HL-60/S4 treated with phorbol 12-myristate 13-acetate at 8.2 ng/mL for 4 days and 3 days (cell line): ENCODE measurements around the gene OR4F17.
"Not testable (repeated sequence)": the region's sequence is repeated elsewhere in the genome, so short reads cannot be mapped to it uniquely, and the experiment has no call there.

Source experiments
- in situ Hi-C: fragments of 300-500 bp; cut with MboI; formaldehyde crosslinking; loops from 2 replicates; pipeline ENCODE4 v1.15.0; 2022; ENCODE audit warnings: low sequenced_read_pairs

The OR4F17 gene, protein sequence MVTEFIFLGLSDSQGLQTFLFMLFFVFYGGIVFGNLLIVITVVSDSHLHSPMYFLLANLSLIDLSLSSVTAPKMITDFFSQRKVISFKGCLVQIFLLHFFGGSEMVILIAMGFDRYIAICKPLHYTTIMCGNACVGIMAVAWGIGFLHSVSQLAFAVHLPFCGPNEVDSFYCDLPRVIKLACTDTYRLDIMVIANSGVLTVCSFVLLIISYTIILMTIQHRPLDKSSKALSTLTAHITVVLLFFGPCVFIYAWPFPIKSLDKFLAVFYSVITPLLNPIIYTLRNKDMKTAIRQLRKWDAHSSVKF

DNA sequence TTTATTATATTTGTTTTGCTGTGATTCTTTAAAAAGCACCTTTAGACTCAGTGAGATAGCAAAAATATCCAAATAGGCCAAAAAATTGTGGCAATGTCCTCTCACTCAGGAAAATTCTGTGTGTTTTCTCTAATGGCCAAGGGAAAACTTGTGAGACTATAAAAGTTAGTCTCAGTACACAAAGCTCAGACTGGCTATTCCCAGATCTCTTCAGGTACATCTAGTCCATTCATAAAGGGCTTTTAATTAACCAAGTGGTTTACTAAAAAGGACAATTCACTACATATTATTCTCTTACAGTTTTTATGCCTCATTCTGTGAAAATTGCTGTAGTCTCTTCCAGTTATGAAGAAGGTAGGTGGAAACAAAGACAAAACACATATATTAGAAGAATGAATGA lies at the start of gene OR4F17:
Gene OR4F17, plus strand, starts transcription at position 301 of the 400 bp plus-strand sequence. CDS start 3,575 bp downstream, outside the sequence.
- in situ Hi-C loops: not testable (repeated sequence)

DNA sequence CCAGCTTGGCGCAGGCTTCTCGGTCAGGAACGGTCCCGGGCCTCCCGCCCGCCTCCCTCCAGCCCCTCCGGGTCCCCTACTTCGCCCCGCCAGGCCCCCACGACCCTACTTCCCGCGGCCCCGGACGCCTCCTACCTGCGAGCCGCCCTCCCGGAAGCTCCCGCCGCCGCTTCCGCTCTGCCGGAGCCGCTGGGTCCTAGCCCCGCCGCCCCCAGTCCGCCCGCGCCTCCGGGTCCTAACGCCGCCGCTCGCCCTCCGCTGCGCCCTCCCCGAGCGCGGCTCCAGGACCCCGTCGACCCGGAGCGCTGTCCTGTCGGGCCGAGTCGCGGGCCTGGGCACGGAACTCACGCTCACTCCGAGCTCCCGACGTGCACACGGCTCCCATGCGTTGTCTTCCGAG lies 36.1 kb upstream of the OR4F17 start:
- in situ Hi-C loops: not testable (repeated sequence)

DNA sequence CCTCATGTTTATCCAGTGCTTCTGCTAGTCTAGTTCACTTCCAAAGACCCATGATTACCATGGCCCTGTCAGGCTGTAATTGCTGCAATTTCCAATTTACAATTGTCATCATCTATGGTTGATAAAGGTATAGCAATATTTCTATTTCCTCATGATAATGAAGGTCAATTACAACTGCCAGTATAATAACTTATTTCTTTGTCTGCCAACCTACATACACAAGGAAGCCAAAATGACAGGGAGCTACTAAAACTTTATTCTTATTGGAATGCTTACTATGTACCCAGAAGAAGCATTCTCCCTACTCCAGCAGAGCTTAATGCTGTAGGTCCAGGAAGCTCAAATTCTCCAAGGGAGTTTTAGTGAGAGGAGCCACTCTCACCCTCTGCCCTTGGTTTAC lies 24.0 kb upstream of the OR4F17 start:
- in situ Hi-C loops: not testable (repeated sequence)

DNA sequence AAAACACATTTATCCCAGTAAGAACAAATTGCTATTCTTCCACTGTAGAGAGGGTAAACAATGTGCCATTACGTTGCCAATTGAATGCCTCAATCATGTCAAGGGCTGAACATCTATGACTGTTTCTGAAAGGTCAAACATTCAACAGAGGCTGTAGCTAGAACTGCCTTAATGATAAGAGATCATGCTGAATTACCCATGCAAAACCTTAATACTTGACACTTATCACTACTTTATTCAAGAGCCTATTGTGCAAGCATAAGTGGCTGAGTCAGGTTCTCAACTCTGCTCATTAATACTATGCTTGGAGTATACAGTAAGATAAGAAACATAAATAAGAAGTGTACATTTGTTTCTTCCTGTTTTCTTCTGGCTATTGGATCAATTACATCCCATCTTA lies 23.3 kb upstream of the OR4F17 start:
- in situ Hi-C loops: not testable (repeated sequence)

DNA sequence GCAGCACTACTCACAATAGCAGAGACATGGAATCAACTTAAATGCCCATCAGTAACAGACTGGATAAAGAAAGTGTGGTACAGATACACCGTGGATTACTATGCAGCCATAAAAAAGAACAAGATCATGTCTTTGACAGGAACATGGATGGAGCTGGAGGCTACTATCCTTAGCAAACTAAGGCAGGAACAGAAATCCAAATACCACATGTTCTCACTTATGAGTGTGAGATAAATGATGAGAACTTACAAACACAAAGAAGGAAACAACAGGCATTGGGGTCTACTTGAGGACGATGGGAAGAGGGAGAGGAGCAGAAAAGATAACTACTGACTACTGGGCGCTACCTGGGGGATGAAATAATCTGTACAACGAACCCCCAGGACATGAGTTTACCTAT lies 16.2 kb upstream of the OR4F17 start:
- in situ Hi-C loops: not testable (repeated sequence)

DNA sequence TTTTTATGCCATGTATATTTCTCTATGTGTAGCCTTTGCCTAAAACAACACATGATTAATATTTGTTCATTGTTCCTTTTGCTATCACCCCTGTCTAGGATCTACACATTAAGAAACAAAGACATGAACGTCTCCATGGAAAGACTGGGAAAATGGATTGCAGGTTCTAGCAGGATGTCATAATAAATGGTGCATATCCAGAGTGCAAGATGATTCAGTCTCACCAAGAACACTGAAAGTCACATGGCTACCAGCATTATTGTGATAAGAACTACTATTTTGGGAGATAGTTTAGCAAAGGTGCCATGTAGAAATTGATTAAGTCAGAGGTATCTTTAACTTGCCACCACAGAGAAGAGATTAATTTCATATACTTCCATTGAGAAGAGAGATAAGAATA lies 12.1 kb upstream of the OR4F17 start:
- in situ Hi-C loops: not testable (repeated sequence)

DNA sequence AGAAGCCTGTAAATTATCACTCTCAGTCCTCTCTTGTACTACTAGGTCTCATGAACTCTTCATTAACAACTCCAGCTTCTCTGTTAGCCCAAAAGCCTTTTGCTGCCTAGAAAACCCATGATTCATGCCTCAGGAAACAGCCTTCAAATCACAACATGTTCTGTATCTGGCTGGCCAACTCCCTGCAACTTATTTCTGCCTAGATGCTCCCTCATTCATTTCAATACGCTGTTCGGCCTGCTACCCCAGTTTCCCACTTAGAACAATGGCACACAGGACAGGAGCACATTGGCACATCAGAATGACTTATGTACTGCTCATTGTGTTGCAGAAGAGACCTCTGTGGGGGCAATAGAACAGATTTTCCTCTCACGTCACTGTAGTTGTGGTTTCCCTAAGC lies 9.3 kb upstream of the OR4F17 start:
- in situ Hi-C loops: not testable (repeated sequence)

DNA sequence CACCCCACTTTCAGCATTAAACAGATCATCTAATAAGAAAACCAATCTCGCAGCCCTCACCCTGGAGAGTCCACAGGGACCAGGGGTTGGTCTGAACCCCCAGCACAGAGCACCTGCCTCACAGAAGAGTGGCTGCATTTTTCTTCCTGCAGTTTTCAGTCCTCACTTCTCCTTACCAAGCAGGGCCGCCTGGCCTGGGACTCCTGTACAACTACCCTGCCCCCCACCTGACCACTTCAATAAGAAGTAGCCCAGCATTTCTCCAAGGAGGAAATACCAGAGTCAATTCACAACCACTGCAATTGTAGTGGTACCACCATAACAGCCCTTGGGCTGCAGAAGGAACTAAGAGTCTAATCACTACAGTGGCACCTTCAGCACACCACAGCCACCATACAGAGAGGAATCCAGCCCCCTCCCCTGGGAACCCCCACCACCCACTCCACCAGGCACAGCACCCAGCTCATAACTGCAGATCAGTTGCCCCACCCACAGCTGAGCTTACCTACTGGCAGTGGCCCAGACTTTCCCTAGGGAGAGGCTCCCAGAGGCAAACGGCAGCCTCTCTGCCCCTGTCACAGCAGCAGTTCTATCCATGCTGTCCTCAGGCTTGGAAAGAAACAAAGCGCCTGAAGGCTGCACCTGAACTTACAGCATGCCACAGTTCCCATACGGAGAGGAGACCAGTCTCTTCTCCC lies 13.7 kb downstream of the OR4F17 start:
- in situ Hi-C loops: not testable (repeated sequence)
